Endodermal cell (in vitro differentiated cells): ENCODE results near the gene KCNB1. TPM values are rescaled to one million over a fixed set of nuclear protein-coding genes. Genes with fewer than 3 reads are reported as not detected.

Source experiments
- DNase-seq: peaks from one replicate; pipeline ENCODE4 v3.0.0-alpha.2; 2017
- H3K27ac ChIP-seq: 2 replicates; pipeline ENCODE4 v1.5.1; 2013; ENCODE audit warnings: mild to moderate bottlenecking, low read depth, low read length, moderate library complexity
- H3K27me3 ChIP-seq: 2 replicates; pipeline ENCODE4 v1.6.1; 2013; ENCODE audit warnings: mild to moderate bottlenecking, low read length, moderate library complexity; ENCODE audit not compliant: insufficient read depth, control insufficient read depth, poor library complexity, severe bottlenecking
- H3K36me3 ChIP-seq: 2 replicates; pipeline ENCODE4 v1.7.0; 2013; ENCODE audit warnings: mild to moderate bottlenecking, low read length, moderate library complexity; ENCODE audit not compliant: control insufficient read depth, insufficient read depth
- H3K4me1 ChIP-seq: one replicate; pipeline ENCODE4 v1.7.0; 2013; ENCODE audit warnings: low read length; ENCODE audit not compliant: control insufficient read depth, insufficient read depth
- H3K4me3 ChIP-seq: 2 replicates; pipeline ENCODE4 v1.5.1; 2013; ENCODE audit warnings: mild to moderate bottlenecking, low read length, moderate library complexity
- H3K9ac ChIP-seq: 2 replicates; pipeline ENCODE4 v1.6.1; 2013; ENCODE audit warnings: mild to moderate bottlenecking, low read length, moderate library complexity; ENCODE audit not compliant: poor library complexity, severe bottlenecking; ENCODE audit errors: extremely low read depth
- H3K9me3 ChIP-seq: 2 replicates; pipeline ENCODE4 v1.6.1; 2013; ENCODE audit warnings: mild to moderate bottlenecking, low read length, moderate library complexity; ENCODE audit not compliant: control insufficient read depth
- H3K27ac Mint-ChIP-seq: 2 replicates; pipeline ENCODE4 v1.8.0; 2020; ENCODE audit warnings: mixed read lengths
- H3K27me3 Mint-ChIP-seq: 2 replicates; pipeline ENCODE4 v1.8.0; 2021; ENCODE audit warnings: mild to moderate bottlenecking, mixed read lengths; ENCODE audit not compliant: insufficient read depth
- H3K36me3 Mint-ChIP-seq: 2 replicates; pipeline ENCODE4 v1.8.0; 2020; ENCODE audit warnings: low read depth, mixed read lengths
- H3K4me1 Mint-ChIP-seq: 2 replicates; pipeline ENCODE4 v1.8.0; 2020; ENCODE audit warnings: mixed read lengths
- H3K4me3 Mint-ChIP-seq: 2 replicates; pipeline ENCODE4 v1.8.0; 2020; ENCODE audit warnings: mild to moderate bottlenecking, moderate library complexity, mixed read lengths
- H3K9me3 Mint-ChIP-seq: 2 replicates; pipeline ENCODE4 v1.8.0; 2020; ENCODE audit warnings: mild to moderate bottlenecking, mixed read lengths
- CTCF ChIP-seq: fragments of 200-600 bp; sonication (generic); conservative IDR thresholded peaks from 2 replicates; pipeline ENCODE4 v1.5.0; 2021; ENCODE audit warnings: antibody characterized with exemption, mild to moderate bottlenecking
- WGBS, 2 experiments: methylation state at CpG; one replicate each; pipeline versions ENCODE4 v1.1.5 to v1.1.7; 2013; ENCODE audit warnings: missing lambda C conversion rate in 2 of 2, mixed read lengths in 1 of 2; ENCODE audit not compliant: insufficient coverage in 1 of 2, insufficient read length in 1 of 2; 5-methylcytosine and 5-hydroxymethylcytosine counted together
- total RNA-seq, 2 donors: library from RNA; stranded (reverse); fragmentation: NEBNext Ultra II Directional in 1 of 2; extraction: Animal tissue kit (Norgen Biotek cat#: 25700) in 1 of 2; gene quantifications; 2 replicates in 1 of 2; 3 replicates in 1 of 2; pipeline ENCODE4 v1.2.1, GENCODE V29; 2021

The KCNB1 gene
- total RNA-seq, 2 donors from 2014 or later, result 0.46 to 0.84 TPM

- H3K27me3 Mint-ChIP-seq, result no peaks in the 10 kb centered on the region
- WGBS, 2 experiments, result 87 to 96% methylated on average over 3 to 5 of the region's 5 CpGs
Measured at GRCh38 chr20:49519777-49520359, 37.4 kb upstream of the KCNB1 start.

DNA sequence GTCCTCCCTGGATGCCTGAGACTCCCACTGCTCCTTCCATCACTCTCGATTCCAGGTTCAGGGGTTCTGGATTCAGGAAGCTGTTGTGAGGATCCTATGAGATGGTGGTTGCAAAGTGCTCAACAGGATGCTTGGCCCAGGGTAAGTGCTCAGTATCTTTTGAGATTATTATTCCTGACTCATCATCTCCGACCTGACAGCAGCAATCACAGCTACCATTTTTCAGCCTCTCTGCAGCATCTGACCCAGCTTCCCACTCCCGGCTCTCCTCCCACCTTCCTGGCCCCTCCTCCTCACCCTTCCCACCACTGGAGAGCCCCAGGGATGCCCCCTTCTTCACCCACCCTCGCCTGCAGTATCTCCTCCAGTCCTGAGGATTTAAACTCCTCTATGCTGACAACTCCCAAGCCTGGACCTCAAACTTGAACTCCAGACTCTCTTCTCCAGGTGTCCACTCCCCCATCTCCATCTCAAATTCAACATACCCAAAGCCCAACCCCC, 36.8 kb upstream of the KCNB1 start:
- H3K27me3 Mint-ChIP-seq, result no peaks in the 10 kb centered on the region
- Histone ChIP-seq H3K4me1 (no peaks in the 10 kb centered on the region), H3K9ac (no peak overlapping the region), H3K36me3 (no peaks in the 10 kb centered on the region), H3K4me3 (no peak overlapping the region), H3K27me3 (no peaks in the 10 kb centered on the region), H3K9me3 (no peaks in the 10 kb centered on the region), H3K27ac (no peak overlapping the region)
- no peak for DNase-seq
- H3K36me3 Mint-ChIP-seq, result peaks cover 7% of the 10 kb centered on the region
- WGBS, 2 experiments, result 79 to 95% methylated on average over 3 to 4 of the region's 4 CpGs
- H3K4me1 Mint-ChIP-seq, result no peaks in the 10 kb centered on the region
- no peak overlapping the region for H3K4me3 Mint-ChIP-seq
- peaks cover 2% of the 10 kb centered on the region for H3K9me3 Mint-ChIP-seq
- H3K27ac Mint-ChIP-seq, result no peak overlapping the region
- no peak for TF ChIP-seq CTCF

More at GRCh38 chr20:49519777-49520359, 37.4 kb upstream of the KCNB1 start:
- H3K4me3 ChIP-seq, result no peak overlapping the region
- H3K9ac ChIP-seq, result no peak overlapping the region
- no peak overlapping the region for H3K27ac ChIP-seq
- DNase-seq, result peak; percentile 69
- Mint-ChIP-seq H3K4me3 (no peak overlapping the region), H3K9me3 (peaks cover 6% of the 10 kb centered on the region), H3K4me1 (no peaks in the 10 kb centered on the region), H3K27ac (no peak overlapping the region), H3K36me3 (peaks cover 7% of the 10 kb centered on the region)
- no peaks in the 10 kb centered on the region for H3K27me3 ChIP-seq
- TF ChIP-seq CTCF, result peak; percentile 54
- H3K9me3 ChIP-seq, result no peaks in the 10 kb centered on the region
- no peaks in the 10 kb centered on the region for H3K4me1 ChIP-seq
- H3K36me3 ChIP-seq, result no peaks in the 10 kb centered on the region

DNA sequence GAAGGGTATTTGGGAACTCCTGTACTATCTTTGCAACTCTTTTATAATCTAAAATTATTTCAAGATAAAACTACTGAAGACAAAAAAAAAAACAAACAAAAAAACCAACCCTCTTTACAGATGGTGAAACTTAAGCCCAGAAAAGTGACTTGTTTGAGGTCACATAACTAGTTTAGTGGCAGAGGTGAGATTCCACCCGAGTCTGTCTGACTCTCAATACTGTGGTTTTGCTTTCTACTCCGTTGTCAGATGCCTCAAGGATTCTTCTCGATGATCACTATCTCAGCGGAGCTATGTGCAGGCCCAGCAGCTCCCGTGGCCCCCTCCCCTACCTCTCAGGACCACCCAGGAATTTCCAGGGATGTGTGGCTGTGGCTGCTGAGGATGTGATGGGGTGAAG, 36.1 kb upstream of the KCNB1 start:
- Mint-ChIP-seq H3K9me3 (no peaks in the 10 kb centered on the region), H3K4me3 (no peak overlapping the region), H3K36me3 (peaks cover 2% of the 10 kb centered on the region), H3K27me3 (no peaks in the 10 kb centered on the region), H3K27ac (no peak overlapping the region), H3K4me1 (no peaks in the 10 kb centered on the region)
- no peak for TF ChIP-seq CTCF
- H3K4me1 ChIP-seq, result no peaks in the 10 kb centered on the region
- no peak overlapping the region for H3K4me3 ChIP-seq
- DNase-seq, result no peak
- no peak overlapping the region for H3K27ac ChIP-seq
- H3K27me3 ChIP-seq, result no peaks in the 10 kb centered on the region
- H3K36me3 ChIP-seq, result no peaks in the 10 kb centered on the region
- H3K9ac ChIP-seq, result no peak overlapping the region
- H3K9me3 ChIP-seq, result no peaks in the 10 kb centered on the region
- WGBS, 2 experiments, result 75 to 95% methylated on average over 1 to 5 of the region's 5 CpGs
